GM18520 (cell line): ENCODE data around the gene MME.

Experiments used
- ATAC-seq: cut with Tn5 transposase; IDR thresholded peaks from one replicate; pipeline ENCODE4 v1.9.1; 2021; ENCODE audit not compliant: unreplicated experiment

Gene MME

GRCh38 chr3:155230382-155230781 lies 150.3 kb downstream of the MME start:
- ATAC-seq: no peak

GRCh38 chr3:155231792-155232191 lies 151.7 kb downstream of the MME start:
- no peak for ATAC-seq

- no peak for ATAC-seq
These were observed 152.5 kb downstream of the MME start for GRCh38 chr3:155232605-155233004.

GRCh38 chr3:155233213-155233612 lies 153.1 kb downstream of the MME start:
- ATAC-seq: no peak
